GM12872 (cell line): Measurements from ENCODE around the gene CMTM2.

ENCODE experiments used
- TF ChIP-seq, protein P1 (sequence below): IDR thresholded peaks from 3 replicates; pipeline ENCODE4 v1.5.1; 2011; ENCODE audit warnings: low read depth, mild to moderate bottlenecking, low read length, moderate library complexity; ENCODE audit not compliant: insufficient read depth

Gene CMTM2

DNA sequence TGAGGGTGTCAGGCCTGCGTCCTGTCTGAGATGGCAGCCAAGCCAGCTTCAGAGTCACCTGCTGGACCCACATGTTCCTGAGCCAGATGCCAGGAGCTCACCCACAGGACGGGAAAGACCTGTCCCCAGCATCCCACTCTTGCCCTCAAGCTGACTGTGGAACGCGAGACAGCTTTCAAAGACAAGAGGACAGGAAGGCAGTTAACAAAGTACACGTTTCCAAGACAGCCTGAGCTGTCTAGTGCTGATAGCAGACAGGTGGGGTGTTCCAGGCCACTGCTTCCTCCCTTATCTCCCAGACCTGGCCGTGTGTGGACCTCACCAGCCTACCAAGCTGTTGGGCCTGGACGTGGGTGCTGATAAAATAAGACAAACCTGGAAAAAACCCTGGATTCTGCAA, 38.5 kb downstream of the CMTM2 start:
- TF ChIP-seq, protein P1, sequence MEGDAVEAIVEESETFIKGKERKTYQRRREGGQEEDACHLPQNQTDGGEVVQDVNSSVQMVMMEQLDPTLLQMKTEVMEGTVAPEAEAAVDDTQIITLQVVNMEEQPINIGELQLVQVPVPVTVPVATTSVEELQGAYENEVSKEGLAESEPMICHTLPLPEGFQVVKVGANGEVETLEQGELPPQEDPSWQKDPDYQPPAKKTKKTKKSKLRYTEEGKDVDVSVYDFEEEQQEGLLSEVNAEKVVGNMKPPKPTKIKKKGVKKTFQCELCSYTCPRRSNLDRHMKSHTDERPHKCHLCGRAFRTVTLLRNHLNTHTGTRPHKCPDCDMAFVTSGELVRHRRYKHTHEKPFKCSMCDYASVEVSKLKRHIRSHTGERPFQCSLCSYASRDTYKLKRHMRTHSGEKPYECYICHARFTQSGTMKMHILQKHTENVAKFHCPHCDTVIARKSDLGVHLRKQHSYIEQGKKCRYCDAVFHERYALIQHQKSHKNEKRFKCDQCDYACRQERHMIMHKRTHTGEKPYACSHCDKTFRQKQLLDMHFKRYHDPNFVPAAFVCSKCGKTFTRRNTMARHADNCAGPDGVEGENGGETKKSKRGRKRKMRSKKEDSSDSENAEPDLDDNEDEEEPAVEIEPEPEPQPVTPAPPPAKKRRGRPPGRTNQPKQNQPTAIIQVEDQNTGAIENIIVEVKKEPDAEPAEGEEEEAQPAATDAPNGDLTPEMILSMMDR, result no peak

DNA sequence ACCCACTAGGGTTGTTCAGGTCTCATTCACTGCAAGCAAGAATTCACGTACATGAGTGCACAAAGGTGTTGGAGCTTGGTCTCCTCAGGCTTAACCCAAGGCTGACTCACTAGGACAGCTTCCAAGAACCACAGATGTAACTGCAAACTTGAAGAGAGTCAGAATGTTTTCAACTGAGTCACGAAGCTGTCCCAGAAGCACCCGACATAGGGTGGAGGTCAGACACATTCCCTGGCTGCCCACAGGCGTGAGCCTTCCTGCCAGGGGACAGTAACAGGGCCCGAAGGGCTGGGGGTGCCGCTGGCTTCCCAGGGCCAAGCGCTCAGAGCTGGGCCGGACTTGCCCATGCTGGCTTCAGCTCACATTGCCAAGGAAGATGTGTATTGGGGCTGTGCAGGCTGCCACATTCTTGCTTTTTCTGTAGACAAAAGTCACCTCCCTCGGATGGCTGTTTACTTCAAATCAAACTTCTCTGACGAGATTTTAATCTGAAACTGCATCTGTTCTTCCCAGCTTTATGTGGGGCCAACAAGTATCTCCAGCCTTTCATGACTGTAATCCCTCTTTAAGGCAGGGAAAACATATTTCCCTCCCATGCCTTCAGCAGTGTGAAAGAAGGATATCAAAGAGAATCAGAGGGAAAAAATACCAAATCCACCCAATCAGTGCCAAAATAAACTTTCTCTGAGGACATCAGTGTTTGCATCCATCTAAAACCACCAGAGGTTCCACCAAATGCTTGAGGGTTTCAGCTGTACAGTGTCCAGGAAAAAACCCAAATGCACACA, 39.5 kb downstream of the CMTM2 start:
- TF ChIP-seq, protein P1, result no peak

DNA sequence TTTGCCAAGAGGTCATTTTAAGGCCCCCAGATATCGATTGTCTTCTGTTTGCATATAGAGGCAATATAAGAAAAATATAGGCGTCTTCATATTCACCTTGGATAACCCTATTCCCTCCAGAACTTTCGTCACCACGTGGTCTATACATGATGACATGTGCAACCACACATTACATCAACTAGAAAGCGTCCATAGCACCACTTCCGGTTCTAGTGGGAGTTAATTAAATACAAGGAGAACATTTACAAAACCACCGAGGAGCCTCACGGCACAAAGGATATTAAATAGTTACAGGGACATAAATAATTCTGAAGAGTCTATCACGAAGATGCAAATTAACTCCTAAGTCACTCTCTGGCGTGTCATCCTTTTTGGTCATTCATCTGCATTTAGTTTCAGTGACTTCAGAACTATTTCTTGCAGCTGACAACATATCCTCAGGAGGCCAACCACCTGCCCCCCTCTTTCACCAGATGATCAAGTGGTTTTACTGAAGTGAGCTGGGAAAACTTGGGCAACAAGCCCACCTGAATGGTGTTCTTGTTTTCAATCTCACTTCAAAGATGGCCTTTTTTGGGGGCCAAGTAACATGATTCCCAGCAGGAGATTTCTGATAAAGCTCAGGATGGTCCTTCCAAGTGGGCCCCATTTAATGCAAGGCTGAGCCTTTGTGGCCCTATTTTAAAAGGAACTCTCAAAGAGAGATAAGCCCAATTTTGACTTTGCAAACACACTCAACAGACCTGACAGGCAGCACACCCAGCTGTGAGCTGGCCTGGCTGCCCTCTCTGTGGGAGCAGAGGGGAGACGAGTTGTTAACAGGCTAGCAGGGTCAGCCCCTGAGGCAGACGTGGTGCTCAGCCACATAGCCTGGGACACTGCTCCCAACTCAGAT, 40.5 kb downstream of the CMTM2 start:
- TF ChIP-seq, protein P1, result no peak

DNA sequence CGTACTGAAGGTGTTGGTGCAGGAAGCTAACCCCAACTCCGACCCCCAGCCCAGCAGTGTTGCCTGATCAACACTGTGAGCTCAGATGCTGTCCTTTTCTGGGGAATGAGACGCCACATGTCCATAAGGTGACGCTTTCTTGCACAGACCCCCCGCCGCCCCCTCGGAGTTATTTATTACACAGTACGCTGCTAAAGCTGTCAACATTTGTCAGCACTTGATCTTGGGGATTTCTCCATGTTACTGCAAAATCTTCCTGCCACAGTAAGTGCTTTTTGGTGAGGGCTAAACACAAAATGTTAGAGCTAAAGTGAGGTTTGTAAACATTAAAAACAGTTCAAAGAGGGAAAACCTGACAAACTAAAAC, 41.1 kb downstream of the CMTM2 start:
- TF ChIP-seq, protein P1, result no peak

DNA sequence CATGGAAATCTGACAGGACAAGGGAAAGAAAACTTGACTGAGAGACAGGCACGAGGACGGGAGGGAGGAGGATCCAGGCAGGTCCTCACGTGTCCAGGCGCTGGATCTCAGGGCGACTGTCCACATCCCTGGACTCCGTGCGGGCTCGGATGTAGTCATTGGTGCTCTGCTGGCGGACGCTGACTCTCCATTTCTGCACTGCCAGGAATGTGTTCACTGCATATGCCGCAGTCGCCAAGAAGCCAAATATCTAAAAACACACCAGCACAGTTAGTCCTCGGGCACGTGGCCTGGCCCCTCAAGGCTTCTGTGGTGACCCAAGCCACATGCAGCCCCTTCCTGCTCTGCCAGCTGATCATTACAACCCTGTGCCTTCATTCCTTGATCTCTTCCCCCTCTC, 42.7 kb downstream of the CMTM2 start:
- TF ChIP-seq, protein P1, result no peak

DNA sequence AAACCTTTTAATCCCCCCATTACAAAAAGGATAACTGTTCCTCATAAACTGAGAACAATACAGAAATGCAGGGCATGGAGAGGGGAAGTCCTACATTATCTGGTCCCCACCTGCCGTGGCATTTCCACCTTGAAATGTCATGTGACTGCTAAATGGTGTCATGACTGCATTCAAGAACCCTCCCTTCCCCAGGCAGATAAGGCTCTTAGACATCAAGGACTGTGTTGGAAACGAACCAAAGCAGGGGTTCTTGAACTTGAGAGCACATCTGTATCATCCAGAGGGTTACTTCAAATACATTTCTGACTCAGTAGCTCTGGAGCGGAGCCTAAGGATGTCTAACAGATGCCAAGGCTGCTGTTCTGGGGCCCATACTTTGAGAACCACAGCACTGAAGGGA, 43.6 kb downstream of the CMTM2 start:
- TF ChIP-seq, protein P1, result no peak

DNA sequence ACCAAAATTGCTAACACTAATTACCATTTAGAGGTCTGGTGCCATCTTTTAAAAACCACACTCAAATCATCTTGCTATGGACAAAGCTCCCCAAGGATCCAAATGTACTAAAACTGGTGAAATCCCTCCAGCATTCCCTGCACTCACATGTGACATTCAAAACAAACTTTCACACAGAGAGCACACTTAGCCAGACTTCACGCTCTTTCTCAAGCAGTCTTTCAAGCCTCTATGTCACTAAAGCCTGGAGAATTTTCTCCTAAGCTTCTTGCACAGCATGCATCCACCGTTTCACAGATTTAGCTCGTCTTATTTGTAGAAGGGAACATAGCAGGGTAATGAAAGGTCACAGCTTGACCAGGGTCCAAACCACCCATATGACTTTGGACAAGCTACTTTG, 44.5 kb downstream of the CMTM2 start:
- TF ChIP-seq, protein P1, result no peak
